ENCODE measurements around the gene CIDEC.
A peak's percentile ranks its signal among the peaks of the same experiment; 100 is the strongest.
"Not testable (repeated sequence)": the region's sequence is repeated elsewhere in the genome, so short reads cannot be mapped to it uniquely, and the experiment has no call there.

CIDEC gene

DNA sequence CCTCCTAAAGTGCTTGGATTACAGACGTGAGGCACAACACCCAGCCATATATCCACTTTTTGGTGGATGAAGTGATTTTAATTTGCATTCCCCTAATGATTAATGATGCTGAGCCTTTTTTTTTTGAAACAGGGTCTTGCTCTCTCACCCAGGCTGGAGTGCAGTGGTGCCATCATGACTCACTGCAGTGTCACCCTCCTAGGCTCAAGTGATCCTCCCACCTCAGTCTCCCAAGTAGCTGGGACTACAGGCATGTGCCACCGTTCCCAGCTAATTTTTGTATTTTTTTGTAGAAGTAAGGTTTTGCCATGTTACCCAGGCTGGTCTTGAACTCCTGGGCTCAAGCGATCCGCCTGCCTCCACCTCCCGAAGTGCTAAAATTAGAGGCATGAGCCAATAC is 8.0 kb downstream of the CIDEC start:
- not testable (repeated sequence) for DNase-seq

DNA sequence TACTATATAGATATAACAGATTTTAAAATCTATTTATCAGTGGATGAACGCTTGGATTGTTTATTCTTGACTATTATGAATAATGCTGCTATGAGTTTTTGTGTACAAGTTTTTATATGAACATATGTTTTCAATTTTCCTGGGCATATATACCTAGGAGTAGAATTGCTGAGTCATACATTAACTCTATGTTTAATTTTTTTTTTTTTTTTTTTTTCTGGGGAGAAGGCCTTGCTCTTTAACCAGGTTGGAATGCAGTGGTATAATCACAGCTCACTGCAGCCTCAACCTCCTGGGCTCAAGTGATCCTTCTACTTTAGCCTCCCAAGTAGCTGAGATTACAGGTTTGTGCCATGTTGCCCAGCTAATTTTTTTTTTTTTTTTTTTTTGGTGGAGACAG is 9.1 kb downstream of the CIDEC start:
- DNase-seq: no peak

DNA sequence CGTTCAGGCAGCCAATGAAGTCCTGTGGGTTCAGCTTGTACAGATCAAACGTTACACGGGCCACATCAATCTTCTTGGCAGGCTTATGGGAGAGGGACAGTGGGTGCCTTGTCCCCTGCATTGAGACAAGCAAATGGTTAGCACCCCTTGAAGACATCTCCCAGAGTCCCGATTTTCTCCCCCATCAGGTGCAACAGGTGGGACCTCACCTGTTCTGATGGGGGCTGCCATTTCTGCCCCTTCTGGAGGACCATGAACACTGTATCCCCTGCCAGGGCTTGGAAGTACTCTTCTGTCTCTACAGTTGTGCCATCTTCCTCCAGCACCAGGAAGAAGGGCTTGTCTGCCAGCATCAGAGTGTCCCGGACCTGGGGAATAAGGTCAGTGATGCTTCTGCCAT is 10.1 kb downstream of the CIDEC start:
- no peak for DNase-seq

DNA sequence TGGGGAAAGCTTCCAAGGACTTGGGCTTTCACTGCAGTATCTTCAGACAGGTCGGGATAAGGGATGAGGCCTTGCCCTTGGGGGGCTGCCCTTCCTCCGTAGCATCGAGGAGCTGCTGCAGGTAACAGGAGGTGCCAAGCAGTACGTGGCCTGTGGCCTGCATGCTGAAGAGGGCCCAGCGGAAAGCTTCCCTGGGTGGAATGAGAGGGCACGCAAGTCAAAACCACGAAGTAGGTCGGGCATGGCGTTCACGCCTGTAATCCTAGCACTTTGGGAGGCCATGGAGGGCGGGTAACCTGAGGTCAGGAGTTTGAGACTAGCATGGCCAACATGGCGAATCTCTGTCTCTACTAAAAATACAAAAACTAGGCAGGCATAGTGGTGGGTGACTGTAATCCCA is 12.9 kb downstream of the CIDEC start:
- DNase-seq: no peak

DNA sequence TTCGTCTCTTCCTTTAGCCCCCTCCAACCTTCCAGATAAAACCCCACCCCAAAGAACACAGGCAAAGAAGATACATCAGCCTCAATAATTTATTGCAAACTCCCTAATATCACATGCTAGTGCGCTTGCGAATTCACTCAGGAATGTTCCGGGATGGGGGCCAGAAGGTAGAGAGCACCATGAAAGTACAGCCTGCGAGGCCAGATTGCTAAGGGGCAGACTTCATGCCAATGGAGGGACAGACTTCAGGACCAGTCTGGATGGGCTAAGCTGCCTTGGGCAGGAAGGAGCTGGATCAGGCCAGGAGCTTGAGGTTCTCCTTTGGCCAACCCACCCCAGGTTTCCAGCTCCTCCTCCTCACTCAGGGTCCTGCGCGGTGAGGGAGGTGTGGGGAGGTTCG is 13.4 kb downstream of the CIDEC start:
- no peak for DNase-seq

DNA sequence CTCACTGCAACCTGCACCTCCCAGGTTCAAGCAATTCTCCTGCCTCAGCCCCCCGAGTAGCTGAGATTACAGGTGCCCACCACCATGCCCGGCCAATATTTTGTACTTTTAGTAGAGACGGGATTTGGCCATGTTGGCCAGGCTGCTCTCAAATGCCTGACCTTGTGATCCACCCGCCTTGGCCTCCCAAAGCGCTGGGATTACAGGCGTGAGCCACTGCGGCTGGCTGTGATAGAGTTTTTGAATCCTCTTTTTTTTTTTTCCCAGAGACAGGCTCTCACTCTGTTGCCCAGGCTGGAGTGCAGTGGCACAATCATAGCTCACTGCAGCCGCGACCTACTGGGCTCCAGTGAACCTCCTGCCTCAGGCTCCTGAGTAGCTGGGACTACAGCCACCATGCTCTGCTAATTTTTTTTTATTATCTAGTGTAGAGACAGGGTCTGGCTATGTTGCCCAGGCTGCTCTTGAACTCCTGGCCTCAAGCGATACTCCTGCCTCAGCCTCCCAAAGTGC is 14.9 kb downstream of the CIDEC start:
- DNase-seq: not testable (repeated sequence)

DNA sequence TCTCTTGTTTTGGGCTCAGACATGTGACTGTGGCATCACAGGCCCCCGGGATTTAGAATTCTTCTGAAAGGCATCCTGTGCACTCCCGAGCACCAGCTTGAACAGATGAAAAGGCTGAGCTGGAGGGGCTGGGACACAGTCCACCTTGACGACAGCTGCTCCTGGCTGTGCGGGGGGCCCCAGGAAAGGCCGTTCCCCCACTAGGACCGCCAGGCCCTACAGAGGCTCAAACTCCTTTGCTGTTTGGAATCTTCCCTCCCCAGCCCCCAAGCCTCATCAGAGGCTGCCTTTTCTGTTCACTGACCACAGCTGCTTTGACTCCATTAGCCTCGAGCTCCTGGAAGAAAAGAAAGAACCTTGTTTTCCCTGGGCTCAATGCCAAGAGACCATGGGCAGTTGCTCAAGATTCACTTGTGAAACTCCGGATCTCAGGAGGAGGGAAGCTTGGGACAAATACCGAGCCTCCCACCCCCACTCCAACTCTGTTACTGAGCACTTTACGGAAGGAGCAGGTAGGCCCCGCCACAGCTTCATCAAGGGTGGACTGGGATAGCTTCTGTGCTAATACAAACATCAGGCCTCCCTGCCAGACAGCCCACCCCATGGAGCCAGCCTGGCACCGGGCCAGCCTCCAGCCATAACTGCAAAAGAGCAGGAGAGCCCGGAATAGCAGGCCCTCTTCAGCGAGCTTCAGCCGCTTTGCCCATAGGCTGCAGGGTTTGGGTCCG is 15.7 kb downstream of the CIDEC start:
- no peak for DNase-seq

DNA sequence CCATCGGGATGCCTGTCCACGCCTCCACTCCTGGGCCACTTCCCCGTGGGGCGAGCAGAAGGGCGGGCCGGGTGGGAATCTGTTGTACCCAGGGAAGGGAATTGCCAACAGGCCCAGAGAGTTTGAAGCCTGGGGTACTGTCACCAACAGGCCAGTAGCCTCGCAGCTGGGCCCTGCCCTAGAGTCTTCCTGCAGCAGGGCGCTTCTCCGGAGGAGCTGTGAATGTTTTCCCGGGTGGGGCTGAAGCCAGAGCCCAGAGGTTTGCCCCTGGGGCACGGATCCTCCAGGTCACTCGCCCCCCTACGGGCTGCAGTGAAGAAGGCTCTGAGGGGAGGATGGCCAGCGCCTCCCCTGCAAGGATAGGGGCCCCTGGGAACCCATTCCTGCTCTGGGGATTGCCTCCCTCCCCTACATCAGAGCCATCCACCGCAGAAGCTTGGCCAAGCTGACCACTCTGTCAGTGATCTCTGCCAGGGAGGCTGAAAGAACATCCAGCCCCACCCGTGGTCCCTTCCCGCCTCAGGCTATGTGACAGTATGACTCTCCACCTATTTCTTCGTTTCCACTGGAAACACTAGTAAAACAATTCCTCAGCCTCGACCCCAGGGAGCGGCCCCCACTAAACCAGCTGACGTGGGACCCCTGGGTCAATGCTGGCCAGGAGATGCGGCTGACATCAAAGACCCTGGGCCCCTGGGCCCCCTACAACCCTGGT is 16.8 kb downstream of the CIDEC start:
- no peak for DNase-seq

DNA sequence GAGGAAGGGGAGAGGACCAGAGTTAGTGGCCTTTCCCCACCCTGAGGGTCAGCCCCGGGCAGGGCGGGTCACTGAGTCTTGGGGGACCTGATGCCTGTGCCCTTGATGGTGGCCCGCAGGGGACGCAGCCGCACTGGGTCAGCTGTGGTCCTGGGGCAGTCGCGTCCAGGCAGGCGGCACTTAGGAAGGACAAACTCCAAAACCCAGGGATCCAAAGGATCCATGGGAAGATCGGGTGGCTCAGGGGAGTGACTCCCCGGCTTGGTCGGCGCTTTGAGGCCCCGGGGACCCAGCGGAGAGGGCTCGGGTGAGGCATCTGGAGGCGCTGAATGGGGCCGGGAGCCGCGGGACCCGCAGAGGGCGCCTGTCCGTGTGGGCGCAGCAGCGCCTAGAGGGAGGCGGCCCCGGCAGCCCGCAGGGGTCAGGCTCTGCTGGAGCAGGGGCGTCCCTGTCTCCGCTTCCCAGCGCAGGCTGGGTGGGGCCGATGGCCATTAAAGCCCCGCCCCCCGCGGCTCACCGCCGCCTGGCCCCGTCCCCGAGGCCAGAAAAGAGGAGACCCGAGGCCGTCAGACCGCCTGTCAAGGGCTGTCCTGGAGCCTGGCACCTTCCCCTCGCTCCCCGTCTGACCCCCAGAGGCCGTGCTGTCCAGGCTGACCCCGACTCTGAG is 17.5 kb downstream of the CIDEC start:
- DNase-seq: no peak

DNA sequence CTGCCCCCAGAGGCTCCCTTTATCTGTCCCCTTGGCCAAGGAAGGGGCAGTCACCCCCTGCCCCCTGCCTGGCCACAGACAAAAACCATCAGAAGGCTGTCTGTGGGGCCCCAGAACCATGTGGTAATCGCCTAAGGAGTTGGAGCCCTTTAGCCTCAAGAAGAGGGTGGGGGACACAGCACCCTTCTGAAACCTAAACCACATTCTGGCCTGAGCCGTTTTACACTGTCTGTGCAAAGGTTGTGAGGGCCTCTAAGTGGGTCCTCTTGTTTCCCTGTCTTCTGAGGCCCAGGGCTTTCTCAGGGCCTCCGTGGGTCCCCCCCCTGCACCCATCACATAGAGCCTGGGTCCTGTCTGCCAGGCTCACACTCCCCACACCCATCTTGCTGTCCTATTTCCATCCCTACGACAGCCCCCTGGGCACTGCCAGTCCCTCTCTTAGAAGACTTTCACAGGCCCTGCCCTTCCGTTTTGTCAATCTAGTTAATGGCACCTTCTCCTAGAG is 18.4 kb downstream of the CIDEC start:
- no peak for DNase-seq

DNA sequence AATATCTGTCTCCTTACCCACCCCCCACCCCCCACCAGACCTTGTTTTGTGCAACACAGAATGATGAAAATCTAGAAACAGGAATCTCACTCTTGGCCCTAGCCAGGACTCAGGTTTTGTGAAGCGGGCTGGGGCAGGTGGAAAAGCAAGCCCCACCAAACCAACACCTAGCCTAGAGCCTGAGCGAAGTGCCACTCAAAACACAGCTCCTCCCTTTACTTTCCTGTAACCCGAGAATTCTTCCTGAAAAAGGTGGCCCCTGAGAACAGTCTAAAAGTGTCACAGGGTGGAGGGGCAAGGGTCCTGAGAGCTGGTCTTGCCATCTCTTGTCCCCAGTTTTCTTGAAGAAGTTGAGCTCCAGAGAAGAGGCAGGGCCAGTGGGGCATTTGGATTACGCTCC is 18.9 kb downstream of the CIDEC start:
- no peak for DNase-seq

DNA sequence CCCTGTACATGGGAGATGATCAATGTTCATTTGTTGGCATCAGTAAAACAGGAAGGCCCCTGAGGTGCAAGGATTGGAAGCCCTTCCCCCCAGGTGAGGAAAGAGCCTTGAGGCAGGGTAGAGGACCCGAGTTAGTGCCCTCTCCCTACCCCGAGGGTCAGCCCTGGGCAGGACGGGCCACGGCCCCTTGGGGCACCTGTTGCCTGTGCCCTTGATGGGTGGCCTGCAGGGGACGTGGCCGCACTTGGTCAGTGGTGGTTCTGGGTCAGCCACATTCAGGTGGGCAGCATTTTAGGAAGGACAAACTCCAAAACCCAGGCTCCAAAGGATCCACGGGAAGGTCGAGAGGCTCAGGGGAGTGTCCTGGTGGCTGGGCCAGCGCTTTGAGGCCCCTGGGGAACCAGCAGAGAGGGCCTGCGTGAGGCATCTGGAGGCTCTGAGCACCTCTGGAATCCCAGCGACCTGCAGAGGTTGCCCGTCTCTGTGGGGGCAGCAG is 20.5 kb downstream of the CIDEC start:
- no peak for DNase-seq

DNA sequence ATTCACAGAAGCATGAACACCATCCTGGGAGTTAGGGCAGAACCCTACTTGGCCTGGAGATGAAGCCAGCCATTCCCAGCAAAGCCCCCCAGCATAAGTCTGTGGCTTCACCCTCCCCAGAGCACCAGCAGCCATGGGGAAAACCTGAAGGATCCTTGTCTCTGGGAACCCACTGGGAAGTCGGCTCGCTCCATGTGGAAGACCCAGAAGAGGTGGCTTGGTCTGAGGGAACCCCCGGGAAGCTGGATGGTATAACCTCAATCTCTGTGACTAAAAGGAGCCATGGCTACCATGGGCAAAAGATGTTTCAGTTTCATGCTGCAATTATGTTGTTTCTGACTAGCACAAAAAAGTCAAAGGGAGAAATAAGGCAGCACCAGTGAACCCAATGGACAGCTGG is 24.5 kb downstream of the CIDEC start:
- no peak for DNase-seq

DNA sequence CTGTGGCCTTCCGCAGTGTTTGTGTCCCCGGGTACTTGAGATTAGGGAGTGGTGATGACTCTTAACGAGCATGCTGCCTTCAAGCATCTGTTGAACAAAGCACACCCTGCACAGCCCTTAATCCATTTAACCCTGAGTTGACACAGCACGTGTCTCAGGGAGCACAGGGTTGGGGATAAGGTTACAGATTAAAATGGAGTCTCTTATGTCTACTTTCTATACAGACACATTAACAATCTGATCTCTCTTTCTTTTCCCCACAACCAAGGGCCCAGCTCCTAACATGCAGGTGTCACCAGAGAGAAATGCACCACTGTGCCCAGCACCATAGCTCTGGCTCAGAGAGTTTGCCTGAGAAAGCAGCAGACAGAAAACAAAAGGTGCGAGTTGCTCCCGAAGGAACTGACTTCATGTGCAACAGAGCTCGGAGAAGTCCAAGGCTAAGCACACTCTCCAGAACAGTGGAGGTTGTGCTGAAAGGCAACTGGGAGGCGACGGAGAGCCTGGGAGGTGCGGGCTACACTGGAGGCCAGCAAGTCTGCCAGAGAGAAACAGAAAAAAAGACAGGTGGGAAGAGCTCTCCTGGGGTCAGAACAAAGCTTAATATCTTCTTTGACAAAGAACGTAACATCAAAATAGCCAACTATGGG is 25.6 kb downstream of the CIDEC start:
- not testable (repeated sequence) for DNase-seq

DNA sequence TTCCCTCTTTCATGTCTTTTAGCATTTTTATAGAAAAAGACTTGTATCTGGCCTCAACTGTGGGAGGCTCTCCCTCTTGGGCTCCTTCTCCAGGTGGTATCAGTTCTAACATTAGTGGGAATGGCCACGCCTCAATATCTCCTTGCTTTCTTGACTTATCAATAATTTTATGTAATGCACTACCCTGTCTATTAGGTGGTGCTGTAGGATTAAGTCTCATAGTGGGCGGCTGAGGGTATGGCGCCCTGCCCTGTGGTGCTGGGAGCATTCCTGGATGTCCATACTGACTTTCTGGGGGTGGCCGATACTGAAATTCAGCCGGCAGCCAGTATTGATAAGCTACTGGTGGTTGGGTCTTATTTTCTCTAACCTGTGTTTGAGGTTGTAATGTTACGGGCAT is 27.5 kb downstream of the CIDEC start:
- DNase-seq: no peak

DNA sequence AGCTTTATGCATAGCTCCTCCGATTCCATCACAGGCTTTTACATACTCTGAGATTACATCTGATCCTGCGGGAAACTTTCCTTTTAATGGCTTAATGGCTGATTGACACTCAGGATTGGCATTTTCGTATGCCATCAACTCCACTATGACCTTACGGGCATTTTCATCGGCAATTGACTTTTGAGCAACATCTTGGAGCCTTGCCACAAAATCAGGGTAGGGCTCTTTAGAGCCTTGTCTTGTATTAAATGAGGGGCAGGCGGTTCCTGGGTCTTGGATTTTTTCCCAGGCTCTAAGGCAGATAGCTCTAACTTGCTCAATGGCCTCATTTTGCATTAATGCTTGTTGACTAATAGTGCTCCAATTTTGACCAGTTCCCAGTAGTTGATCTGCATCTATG is 28.1 kb downstream of the CIDEC start:
- not testable (repeated sequence) for DNase-seq

DNA sequence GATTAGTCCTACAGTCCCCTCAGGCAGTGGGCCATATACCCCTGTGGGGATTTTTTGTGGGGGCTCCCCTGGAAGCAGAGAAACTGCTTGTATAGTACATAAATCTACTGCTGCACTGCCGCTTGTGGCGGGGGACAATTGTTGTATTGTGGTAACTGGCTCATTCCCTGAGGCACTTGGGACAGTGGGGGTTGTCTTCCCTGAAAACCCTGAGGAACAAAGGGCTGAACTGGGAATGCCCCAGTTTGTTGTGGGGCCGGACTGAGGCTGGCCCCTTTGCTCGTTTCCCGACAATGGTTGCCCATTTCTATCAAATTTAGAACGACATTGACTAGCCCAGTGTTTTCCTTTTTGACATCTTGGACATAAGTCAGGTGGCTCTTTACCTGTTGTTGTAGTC is 28.7 kb downstream of the CIDEC start:
- DNase-seq: not testable (repeated sequence)

DNA sequence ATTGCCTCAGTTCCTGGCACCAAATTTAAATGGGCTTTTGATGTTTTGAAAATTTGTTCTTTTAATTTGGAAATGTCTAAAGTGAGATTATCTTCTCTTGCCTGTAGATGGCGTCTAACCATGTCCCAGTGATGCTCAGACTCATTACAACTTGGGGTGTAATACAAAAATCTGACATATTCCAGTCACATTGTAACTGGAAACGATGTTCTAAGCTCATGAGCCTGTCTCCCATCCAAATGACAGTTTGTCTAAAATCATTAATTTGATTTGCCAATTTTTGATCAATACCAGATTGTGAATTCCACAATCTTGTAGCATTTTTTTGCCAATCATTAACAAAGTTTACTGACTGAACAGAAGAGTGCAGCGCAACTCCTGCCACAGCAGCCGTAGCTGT is 31.2 kb downstream of the CIDEC start:
- DNase-seq: not testable (repeated sequence)

DNA sequence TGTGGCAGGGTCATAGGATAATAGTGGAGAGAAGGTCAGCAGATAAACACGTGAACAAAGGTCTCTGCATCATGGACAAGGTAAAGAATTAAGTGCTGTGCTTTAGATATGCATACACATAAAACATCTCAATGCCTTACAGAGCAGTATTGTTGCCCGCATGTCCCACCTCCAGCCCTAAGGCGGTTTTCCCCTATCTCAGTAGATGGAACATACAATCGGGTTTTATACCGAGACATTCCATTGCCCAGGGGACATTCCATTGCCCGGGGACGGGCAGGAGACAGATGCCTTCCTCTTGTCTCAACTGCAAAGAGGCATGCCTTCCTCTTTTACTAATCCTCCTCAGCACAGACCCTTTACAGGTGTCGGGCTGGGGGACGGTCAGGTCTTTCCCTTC is 32.2 kb downstream of the CIDEC start:
- DNase-seq: not testable (repeated sequence)

DNA sequence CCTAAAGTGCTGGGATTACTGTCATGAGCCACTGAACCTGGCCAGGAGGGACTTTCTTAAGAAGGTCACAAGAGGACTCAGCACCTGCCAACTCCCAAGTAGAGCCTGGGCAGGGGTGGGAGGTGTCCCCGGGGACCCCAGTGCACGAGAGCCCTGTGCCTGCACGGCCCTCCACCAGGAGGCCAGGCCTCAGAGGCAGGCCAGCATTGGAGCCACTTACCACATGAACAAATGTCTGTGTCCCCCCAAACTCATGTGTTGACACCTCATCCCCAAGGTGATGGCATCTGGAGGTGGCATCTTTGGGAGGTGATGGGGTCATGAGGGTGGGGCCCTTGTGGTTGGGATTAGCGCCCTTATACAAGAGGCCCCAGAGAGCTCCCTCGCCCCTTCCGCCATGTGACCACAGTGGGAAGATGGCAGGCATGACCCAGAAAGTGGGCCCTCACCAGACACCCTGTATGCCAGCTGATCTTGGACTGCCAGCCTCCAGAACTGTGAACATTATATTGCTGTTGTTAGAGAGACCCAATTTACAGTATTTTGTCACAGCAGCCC is 33.0 kb downstream of the CIDEC start:
- no peak for DNase-seq

DNA sequence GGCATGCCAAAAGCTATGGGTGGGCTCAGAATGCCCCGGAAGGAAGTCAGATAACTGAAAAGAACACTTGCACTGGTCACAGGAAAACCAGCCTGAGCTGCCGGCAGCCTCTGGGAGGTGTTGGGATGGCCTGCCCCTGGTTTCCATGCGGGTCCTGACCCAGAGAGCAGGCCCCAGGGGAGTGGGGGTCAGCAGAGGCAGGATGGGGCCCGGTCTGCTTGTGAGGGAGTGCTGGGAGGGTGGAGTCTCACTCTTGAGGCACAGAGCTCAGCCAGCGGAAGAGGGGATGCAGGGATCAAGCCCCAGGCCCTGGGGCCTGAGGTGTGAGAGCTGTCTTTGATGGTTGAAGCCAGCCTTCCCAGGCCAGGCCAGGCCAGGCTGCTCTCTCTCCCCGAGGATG is 33.8 kb downstream of the CIDEC start:
- no peak for DNase-seq

DNA sequence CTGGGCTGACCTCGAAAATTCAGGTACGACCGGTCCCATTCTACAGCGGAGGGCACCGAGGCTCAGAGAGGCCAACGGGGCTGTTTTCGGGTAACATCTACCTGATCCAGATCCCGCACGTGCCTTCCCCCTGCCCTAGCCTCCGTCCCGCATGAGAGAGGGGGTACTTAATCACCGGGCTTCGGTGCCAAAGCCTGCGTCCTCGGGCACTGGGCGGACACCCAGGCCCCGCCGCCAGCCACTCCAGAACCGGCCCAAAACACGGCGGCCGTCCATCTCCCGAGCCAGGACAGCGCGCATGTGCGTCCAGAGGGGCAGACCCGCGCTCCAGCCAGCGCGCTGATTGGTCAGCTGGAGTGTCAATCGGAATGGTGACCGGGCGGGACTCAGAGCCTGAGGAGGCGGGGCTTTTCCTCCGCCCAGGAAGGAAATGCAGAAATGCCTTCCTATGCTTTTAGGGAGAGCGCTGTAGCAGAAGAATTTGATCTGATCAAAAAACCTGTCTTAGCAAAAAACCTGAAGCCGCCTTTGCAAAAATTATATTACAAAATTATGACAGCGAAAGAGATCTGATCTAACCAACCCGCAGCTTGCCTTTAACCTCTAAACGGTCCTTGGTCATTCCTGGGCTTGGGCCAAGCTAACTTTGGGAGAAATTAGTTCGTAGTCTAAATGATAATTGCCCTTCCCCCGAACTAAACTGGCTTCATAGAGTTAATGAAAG is 36.2 kb downstream of the CIDEC start, which contains the start of gene RPUSD3:
Gene RPUSD3 (minus strand): TSS at position 294 of the 724 bp plus-strand sequence. CDS start 18 bp downstream, at position 276.
- peak; percentile 77 for DNase-seq

Measured in NCI-H1105 (cell line).